Loucy (cell line): ENCODE data around the gene TENM4.

Experiments used
- CTCF ChIP-seq: fragments of 200-600 bp; sonication (generic); conservative IDR thresholded peaks from 2 replicates; pipeline ENCODE4 v1.5.1; 2014; ENCODE audit warnings: mild to moderate bottlenecking, antibody characterized with exemption, low read length
- EZH2phosphoT487 ChIP-seq: fragments of 200-600 bp; IDR thresholded peaks from 2 replicates; pipeline ENCODE4 v1.6.1; 2018; ENCODE audit warnings: antibody characterized with exemption, mild to moderate bottlenecking, moderate library complexity, borderline replicate concordance

GRCh38 chr11:79068356-79068755 lies 372.5 kb downstream of the TENM4 start:
- TF ChIP-seq CTCF (no peak), EZH2phosphoT487 (no peak)
